ENCODE results near the gene IRF7. TPM values are rescaled to one million over a fixed set of nuclear protein-coding genes. Genes with fewer than 3 reads are reported as not detected.
A peak's percentile ranks its signal among the peaks of the same experiment; 100 is the strongest.

IRF7 gene
- total and polyA plus RNA-seq, 2 donors from 2014 or later = 21.5 to 36.7 TPM

DNA sequence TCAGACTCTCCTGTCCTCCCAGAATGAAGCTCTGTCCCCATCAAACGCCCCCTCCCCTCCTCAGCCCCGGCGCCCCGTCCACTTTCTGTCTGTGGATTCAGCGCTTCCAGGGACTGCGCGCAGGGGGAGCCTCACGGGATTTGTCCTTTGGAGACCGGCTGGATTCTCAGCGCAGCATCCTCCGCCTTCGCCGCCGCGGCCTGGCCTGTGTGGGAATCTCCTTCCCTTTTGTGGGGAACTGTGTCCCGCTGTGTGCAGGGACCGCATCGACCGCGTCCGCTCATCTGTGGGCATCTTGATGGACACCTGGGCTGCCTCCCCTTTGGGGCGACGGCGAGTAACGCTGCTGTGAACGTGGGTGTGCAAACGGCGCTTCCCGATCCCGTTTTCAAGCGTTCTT is 12.3 kb upstream of the IRF7 start:
- Histone ChIP-seq H3K36me3 (ENCODE audit: control insufficient read depth in 2 of 3, insufficient read depth in 3 of 3, low read length in 3 of 3) (no peaks in the 10 kb centered on the region), H3K4me3 (ENCODE audit: low read length in 3 of 3) (no peak overlapping the region), H3K4me1 (ENCODE audit: control insufficient read depth in 2 of 3, insufficient read depth in 2 of 3, low read depth in 1 of 3, low read length in 3 of 3) (no peaks in the 10 kb centered on the region), H3K27me3 (ENCODE audit: control insufficient read depth, insufficient read depth, low read length) (peaks cover 4% of the 10 kb centered on the region), H3K27ac (ENCODE audit: low read depth in 2 of 2, low read length in 2 of 2) (no peak overlapping the region), H3K9me3 (ENCODE audit: control insufficient read depth in 2 of 3, insufficient read depth in 1 of 3, low read length in 3 of 3) (no peaks in the 10 kb centered on the region), H3K9ac (ENCODE audit: low read length in 3 of 3) (no peak overlapping the region)
- TF ChIP-seq, protein P1, sequence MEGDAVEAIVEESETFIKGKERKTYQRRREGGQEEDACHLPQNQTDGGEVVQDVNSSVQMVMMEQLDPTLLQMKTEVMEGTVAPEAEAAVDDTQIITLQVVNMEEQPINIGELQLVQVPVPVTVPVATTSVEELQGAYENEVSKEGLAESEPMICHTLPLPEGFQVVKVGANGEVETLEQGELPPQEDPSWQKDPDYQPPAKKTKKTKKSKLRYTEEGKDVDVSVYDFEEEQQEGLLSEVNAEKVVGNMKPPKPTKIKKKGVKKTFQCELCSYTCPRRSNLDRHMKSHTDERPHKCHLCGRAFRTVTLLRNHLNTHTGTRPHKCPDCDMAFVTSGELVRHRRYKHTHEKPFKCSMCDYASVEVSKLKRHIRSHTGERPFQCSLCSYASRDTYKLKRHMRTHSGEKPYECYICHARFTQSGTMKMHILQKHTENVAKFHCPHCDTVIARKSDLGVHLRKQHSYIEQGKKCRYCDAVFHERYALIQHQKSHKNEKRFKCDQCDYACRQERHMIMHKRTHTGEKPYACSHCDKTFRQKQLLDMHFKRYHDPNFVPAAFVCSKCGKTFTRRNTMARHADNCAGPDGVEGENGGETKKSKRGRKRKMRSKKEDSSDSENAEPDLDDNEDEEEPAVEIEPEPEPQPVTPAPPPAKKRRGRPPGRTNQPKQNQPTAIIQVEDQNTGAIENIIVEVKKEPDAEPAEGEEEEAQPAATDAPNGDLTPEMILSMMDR (IDR thresholded peaks at IDR 0.05; ENCODE audit: borderline replicate concordance, extremely low read depth, insufficient read depth) = no peak
- FAIRE-seq = no peak
- intact Hi-C loops (cut with DNase I) = no loop called here
- DNase-seq = peak in 2 of 5 donors; percentile 55 to 65

DNA sequence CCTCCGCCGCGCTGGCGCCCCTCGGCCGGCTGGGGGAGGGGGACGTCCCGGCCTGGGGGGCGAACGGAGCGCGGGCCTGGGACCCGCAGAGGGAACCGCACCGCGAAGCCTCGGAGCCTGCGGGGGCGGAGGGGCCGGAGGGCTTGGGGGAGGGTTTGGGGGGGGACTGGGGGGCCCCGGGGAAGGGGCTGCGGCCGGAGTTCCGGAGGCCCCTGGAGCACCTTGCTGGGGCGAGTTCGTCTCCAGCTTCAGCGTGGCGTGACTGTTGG is 11.5 kb upstream of the IRF7 start:
- peak in 2 of 5 donors; percentile 50 to 57 for DNase-seq
- intact Hi-C loops (cut with DNase I) = no loop called here
- TF ChIP-seq, protein P1 (IDR thresholded peaks at IDR 0.05; ENCODE audit: borderline replicate concordance, extremely low read depth, insufficient read depth) = no peak
- Histone ChIP-seq H3K36me3 (ENCODE audit: control insufficient read depth in 2 of 3, insufficient read depth in 3 of 3, low read length in 3 of 3) (no peaks in the 10 kb centered on the region), H3K27ac (ENCODE audit: low read depth in 2 of 2, low read length in 2 of 2) (no peak overlapping the region), H3K4me1 (ENCODE audit: control insufficient read depth in 2 of 3, insufficient read depth in 2 of 3, low read depth in 1 of 3, low read length in 3 of 3) (no peaks in the 10 kb centered on the region), H3K9me3 (ENCODE audit: control insufficient read depth in 2 of 3, insufficient read depth in 1 of 3, low read length in 3 of 3) (no peaks in the 10 kb centered on the region), H3K27me3 (ENCODE audit: control insufficient read depth, insufficient read depth, low read length) (peaks cover 4% of the 10 kb centered on the region), H3K4me3 (ENCODE audit: low read length in 3 of 3) (no peak overlapping the region), H3K9ac (ENCODE audit: low read length in 3 of 3) (no peak overlapping the region)
- no peak for FAIRE-seq

- no peaks in the 10 kb centered on the region for H3K9me3 ChIP-seq (ENCODE audit: control insufficient read depth in 2 of 3, insufficient read depth in 1 of 3, low read length in 3 of 3)
- FAIRE-seq (no peak), DNase-seq (no peak)
- intact Hi-C loops (cut with DNase I) = no loop called here
- H3K27ac ChIP-seq (ENCODE audit: low read depth in 2 of 2, low read length in 2 of 2) = no peak within 1 kb of the TSS
- peaks cover 4% of the 10 kb centered on the region for H3K27me3 ChIP-seq (ENCODE audit: control insufficient read depth, insufficient read depth, low read length)
- H3K9ac ChIP-seq (ENCODE audit: low read length in 3 of 3) = no peak within 1 kb of the TSS
- no peaks in the 10 kb centered on the region for H3K36me3 ChIP-seq (ENCODE audit: control insufficient read depth in 2 of 3, insufficient read depth in 3 of 3, low read length in 3 of 3)
- H3K4me1 ChIP-seq (ENCODE audit: control insufficient read depth in 2 of 3, insufficient read depth in 2 of 3, low read depth in 1 of 3, low read length in 3 of 3) = no peaks in the 10 kb centered on the region
- H3K4me3 ChIP-seq (ENCODE audit: low read length in 3 of 3) = no peak within 1 kb of the TSS
- TF ChIP-seq, protein P1 (IDR thresholded peaks at IDR 0.05; ENCODE audit: borderline replicate concordance, extremely low read depth, insufficient read depth) = no peak
These were observed 10.9 kb upstream of the IRF7 start, which contains the start of gene SCT for GRCh38 chr11:626475-627307. Gene SCT (minus strand): TSS chr11:627181. CDS start chr11:627143, 38 bp downstream.

Data from kidney (tissue), 14 donors.